ENCODE measurements around the gene UPB1.

GRCh38 chr22:24550902-24551435 is 55.8 kb downstream of the UPB1 start:
- TF ChIP-seq, protein P1, sequence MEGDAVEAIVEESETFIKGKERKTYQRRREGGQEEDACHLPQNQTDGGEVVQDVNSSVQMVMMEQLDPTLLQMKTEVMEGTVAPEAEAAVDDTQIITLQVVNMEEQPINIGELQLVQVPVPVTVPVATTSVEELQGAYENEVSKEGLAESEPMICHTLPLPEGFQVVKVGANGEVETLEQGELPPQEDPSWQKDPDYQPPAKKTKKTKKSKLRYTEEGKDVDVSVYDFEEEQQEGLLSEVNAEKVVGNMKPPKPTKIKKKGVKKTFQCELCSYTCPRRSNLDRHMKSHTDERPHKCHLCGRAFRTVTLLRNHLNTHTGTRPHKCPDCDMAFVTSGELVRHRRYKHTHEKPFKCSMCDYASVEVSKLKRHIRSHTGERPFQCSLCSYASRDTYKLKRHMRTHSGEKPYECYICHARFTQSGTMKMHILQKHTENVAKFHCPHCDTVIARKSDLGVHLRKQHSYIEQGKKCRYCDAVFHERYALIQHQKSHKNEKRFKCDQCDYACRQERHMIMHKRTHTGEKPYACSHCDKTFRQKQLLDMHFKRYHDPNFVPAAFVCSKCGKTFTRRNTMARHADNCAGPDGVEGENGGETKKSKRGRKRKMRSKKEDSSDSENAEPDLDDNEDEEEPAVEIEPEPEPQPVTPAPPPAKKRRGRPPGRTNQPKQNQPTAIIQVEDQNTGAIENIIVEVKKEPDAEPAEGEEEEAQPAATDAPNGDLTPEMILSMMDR (IDR thresholded peaks at IDR 0.05) = no peak
- no peak for TF ChIP-seq POLR2A (IDR thresholded peaks at IDR 0.05)
- no peak for TF ChIP-seq EP300 (IDR thresholded peaks at IDR 0.05)
- no peak for TF ChIP-seq POLR2AphosphoS5 (IDR thresholded peaks at IDR 0.05)
